Measurements from ENCODE around the gene CD300LB.

CD300LB gene

DNA sequence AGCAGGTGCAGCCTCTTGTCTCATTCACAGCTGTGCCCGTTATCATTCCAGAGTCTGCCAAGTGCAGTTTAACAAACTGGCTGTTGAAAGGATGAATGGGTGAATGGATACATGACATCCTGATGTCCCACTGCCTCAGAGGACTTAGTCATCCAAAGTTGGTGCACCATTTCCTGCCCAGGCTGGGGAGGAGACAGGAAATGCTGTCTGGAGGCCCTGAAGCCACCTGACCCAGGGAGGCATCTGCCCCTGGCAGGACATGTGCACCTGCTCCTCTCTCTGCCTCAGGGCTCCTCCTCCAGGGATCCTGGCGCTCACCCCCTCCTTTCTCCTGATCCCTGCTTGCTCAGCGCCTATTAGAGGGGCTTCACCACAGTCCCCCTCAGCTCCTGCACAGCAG, 16.5 kb upstream of the CD300LB start:
- DNase-seq: no peak

DNA sequence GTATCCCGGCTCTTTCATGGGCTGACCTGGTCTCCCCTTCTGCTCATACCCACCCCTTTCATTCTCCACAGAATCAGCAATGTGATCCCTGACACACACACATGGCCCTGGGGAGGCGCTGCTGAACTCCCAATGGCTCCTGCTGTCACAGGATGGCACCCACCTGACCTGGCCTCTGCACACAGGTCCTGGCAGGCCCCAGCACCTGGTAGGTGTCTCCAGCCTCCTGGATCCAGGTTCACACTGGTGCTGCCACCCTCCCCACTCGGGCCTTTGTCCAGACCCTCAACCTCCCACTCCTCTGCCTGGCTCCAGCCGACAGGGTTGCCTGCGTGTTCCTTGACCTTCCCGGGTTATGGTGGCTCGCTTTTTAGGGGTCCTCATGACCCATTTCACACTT, 16.0 kb upstream of the CD300LB start:
- no peak for DNase-seq

DNA sequence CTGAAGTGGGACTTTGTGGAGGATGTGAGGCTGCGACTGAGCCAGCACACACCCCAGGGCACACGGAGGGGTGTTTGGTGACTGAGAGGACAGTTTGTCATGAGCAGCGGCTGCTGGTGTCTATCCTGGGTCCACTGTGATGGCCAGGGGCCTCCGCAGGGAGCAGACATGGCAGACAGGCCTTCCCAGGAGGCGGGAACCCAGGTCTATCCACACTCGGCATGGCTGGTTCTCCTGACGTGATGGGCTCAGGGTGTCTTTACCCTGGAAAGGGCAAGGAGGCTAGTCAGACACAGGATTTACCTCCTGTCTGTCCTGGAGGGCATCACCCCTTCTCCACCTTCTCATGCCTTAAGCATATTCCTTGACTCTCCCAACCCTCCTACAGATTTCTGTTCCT, 15.3 kb upstream of the CD300LB start:
- DNase-seq: no peak

DNA sequence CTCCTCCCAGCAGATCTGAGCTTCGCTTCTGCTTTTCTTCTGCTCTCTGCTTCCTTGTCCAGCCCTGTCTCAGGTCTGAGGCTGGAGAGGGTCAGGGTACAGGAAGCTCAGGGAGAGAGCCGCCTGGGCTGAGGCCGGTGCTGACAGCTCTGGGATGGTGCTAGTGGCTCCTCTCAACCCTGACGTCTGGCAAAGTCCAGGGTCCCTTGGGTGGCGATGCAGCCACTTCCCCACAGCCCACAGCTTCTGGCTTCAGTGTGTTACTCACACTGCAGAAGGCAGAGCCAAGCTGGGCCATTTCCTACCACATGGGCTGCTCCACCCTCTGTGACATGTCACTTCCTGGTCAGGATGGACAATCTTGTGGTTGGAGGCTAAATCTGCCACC, 14.6 kb upstream of the CD300LB start, which contains the start of gene CD300C:
Gene CD300C, minus strand, starts transcription at position 273 of the 388 bp plus-strand sequence. CDS start 333 bp downstream, outside the sequence.
- DNase-seq: no peak

DNA sequence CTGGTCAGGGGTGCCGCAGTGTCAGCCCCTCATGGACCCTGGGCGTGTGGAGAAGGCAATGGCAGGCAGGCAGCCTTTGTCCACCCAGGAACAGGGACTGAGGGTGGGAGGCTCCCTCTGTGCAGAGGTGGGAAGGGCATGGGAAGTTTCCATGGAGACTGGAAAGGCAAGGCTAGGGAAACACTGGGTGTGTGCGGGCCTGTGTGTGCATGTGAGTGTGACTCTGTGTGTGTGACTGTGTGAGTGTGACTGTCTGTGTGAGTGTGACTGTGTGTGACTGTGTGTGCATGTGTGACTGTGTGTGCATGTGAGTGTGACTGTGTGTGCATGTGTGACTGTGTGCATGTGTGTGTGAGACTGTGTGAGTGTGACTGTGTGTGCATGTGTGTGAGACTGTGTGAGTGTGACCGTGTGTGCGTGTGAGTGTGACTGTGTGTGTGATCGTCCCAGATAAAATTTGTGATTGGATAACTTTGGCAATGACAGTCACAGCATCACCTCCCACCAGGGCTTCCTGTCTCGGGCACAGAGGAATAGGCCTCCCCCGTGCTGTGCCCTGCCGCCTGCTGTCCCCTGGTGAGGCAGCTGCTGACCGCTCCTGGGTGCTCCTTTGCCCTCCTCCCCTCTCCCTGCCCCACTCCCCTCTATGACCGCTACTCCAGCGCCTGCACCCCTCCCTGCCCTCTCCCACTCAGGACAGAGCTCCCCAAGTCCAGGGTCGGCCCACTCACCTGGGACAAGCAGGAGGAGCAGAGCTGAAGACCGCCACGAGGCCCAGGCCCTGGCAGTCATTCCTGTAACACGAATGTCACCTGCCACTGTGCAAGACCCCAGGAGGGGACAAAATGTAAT, 13.9 kb upstream of the CD300LB start:
- no peak for DNase-seq

DNA sequence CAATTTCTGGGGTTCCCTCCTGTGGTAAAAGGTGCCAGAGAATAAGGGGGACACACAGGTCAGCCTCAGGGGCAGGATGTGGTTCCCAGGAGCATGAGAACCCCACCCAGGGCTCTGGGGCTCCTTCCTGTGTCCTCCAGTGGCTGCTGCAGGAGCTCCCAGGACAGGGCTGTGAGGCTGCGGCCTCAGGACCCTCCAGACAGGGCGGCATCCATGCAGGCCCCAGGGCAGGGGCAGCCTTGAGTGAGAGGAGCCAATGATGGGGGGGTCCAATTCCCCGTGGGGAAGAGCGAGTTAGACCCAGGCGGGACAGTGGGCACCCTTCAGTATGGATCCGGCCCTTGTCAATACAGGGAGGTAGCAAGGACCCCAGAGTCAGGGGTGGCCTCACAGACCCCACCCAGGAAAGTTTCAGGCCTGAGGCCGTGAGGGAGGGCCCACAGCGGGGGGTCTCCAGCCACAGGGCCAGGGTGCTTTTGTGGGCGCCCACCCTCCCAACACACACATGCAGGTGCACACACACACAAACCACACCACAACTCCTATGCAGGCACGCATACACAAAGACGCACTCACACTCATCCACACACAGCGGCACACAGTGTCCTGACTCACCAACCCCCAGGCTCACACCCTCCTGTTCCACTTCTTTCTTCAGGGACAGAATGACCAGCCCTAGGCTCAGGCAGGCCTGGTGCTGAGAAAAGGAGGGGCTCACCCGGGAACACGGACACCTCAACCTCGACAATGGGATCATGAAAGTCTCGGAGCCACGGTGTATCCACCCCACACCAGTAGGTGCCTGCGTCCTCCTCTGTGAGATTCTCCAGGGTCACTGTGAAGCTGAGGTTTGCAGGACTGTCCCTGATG, 12.9 kb upstream of the CD300LB start:
- no peak for DNase-seq

DNA sequence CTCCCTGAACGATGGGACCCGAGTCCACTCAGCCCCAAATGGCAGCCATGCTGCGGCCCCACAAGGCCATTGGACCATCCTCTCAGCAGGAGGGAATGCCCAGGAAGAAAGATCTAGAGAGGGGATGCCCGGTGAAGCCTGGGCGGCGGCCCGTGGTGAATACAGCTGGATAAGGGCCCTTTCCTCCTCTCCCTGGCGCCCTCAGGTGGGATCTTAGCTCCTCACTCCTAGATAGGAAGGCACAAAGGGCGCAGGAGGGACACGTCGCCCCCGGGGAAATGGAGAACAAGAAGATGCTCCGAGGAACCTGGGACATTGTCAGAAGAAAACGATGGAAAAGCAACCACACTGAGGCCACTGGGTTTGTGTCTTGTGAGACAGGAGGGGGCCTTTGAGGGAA, 12.1 kb upstream of the CD300LB start:
- DNase-seq: no peak

DNA sequence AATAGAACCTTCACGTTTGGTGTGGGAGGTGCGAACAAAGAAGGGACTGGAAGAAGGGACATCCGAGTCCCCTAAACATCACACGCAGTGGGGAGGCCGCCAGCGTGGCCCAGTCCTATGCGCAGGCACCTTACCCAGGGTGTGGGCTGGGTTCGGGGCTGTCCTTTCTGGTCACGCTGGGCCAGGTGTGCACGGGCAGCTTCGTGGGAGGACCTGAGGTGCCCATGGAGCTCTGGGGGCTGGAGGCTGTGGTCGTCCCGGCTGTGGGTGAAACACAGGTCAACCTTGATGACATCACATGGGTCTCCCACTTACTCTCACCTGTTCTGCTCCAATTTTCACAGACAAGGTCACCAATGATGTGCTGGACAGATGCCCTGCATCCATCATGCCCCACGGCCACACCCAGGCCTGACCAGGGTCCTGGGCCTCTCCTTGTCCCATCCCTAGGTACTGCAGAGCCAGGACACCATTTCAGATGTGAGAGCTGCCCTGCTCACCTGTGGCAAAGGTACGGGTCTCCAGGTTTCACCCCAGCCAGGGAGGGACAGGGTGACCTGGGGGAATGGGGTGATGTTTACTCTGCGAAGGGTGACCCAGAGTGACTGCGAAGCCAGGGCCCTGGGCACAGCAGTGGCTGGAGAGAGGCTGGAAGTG, 11.6 kb upstream of the CD300LB start:
- DNase-seq: no peak

DNA sequence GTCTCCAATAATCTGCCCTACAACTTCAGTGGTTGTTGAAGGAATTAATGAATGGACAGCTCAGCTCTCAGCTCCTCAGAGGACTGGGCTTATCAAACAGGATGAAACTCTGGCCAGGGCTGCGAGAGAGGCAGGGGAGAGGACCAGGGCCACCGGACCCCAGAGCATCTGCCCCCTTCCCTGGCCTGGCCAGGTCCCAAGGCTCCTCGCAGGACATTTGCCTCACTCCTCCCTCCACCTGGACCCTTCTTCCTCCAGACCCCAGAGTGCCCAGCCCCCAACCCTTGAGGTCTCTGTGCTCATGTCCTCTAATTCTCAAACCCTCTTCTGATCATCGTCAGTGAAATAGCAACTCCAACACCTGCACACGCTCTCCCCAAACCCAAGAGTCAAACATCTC, 10.9 kb upstream of the CD300LB start:
- no peak for DNase-seq

DNA sequence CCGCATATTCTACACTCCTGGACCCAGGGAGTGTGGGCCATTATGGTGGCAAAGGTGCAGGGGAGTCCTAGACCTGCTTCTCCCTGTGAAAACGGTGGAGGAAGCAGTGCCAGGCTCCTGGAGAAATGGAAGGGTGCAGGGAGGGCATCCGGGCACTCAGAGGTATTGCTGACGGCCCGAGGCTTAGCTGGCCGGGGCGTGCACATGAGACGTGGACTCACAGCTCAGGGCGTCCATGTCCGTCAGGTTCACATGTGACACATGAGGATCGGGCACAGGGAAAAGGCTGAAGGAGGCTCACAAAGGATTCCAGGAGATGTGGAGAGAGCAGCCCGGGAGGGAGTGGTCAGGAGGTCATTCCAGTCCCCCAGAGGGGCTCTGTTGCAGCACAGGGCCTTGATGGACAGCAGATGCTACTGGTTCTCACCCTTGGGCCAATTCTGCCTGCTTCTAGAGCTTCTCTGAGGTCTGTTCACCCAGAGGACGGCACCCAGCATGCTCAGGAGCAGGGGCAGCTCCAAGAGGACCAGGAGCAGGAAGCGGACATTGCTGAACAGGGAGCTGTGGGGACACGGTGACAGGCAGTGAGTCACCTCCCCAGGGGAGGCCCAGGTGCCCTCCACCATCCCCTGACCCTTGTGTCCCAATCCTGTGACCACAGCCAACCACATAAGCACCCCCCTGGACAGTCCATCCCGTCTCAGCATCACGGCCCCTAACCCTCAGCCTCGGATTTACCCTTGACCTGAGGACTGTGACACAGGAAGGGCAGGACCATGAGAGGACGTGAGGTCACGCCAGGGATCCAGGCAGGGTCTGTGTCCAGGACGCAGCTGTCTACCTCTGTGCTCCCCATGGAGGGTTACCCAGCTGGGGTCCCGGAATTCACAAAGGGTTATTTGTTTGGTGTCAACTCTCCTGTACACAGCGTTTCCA, 10.2 kb upstream of the CD300LB start:
- DNase-seq: no peak

DNA sequence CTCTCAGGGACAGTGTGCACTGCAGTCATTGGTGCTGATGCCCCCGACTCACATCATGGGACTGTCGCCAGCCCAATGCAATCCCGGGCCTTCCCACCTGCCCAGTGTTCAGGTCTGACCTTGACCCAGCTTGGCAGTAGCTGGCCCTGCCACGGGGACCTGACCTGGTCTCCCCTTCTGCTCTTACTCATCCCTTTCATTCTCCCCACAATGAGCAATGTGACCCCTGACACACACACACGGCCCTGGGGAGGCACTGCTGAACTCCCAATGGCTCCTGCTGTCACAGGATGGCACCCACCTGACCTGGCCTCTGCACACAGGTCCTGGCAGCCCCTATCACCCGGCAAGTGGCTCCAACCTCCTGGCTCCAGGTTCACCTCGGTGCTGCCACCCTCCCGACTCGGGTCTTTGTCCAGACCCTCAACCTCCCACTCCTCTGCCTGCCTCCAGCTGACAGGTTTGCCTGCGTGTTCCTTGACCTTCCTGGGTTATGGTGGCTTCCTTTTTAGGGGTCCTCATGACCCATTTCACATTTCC, 8.1 kb upstream of the CD300LB start:
- no peak for DNase-seq

DNA sequence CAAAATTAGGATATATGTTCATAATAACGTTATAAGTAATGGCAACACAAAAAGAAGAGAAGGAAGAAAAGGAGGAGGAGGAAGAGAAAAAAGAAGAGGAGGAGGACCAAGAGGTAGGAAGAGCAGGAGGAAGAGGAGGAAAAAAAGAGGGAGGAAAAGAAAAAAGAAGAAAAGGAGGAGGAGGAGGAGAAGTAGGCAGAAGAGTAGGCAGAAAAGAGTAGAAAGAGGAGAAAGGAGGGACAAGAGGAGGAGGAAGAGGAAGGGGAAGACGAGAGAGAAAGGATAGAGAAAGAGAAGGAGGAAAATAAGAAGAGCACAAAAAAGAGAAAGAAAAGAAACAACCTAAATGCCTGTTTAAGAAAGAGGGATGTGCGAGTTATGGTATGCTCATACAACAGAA, 5.6 kb upstream of the CD300LB start:
- DNase-seq: no peak

DNA sequence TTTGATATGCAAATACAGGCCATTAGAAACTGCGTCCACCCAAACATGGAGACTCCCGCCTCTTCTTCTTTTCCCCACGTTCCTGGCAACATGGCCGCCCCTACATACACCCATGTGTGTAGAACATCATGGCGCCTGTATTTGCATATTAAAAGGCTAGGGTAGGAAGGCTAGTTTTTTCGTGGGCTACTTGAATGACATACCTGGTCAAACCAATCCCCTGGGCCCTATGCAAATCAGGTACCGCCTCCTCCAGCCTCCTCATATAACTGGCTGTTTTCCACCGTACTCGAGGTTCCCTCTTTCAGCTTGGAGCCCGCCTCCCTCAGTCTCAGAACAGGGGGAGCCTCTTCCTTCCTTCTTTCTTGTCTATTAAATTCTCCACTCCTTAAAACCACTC, 840 bp upstream of the CD300LB start:
- DNase-seq: no peak

DNA sequence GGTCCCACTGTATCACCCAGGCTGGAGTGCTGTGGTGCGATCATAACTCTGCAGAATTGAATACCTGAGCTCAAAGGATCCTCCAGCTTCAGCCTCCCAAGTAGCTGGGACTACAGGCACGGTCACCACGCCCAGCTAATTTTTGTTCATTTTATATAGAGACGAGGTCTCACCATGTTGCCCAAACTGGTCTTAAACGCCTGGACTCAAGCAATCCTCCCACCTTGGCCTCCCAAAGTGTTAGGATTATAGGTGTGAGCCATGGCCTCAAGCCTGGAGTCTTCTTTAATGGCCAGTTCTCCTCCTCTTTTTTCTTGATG, 484 bp downstream of the CD300LB start:
- no peak for DNase-seq

DNA sequence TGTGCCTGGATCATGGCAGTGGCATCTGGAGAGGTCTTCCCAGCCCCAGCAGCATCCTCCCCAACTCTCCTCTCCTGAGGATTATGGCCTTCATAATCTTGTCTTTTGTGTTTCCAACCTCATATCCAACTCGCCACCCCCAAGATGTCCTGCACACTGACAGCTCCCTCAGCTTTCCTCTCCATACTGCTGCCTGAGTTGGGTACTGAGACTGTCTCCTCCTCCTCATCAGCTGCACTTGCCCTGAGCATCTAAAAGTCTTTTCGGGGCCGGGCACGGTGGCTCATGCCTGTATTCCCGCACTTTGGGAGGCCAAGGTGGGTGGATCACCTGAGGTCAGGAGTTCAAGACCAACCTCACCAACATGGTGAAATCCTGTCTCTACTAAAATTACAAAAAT, 2.0 kb downstream of the CD300LB start:
- no peak for DNase-seq

DNA sequence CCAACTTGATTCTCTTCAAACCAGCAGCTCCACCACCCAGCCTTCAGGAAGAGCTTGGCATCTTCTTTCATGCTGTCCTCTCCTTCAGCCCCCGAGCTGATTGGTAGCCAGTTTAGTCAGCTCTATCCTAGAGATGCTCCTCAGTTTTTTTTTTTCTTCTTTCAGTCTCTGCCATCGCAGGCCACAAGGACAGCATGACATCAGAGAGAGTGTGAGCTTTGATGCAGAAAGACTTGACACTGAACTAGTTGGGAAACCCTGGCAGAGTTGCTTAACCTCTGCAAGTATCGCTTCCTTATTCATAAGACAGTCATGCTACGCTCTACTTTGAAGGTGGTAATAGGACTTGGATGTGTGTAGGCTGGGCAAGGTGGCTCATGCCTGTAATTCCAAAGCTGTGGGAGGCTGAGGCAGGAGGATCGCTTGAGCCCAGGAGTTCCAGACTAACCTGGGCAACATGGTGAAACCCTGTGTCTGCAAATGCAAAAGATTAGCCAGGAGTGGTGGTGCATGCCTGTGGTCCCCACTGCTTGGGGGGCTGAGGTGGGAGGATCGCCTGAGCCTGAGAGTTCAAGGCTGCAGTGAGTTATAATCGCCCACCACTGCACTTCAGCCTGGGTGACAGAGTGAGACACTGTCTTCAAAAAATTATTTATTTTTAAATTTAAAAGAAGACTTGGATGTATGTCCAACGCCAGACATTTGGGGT, 2.6 kb downstream of the CD300LB start:
- no peak for DNase-seq

DNA sequence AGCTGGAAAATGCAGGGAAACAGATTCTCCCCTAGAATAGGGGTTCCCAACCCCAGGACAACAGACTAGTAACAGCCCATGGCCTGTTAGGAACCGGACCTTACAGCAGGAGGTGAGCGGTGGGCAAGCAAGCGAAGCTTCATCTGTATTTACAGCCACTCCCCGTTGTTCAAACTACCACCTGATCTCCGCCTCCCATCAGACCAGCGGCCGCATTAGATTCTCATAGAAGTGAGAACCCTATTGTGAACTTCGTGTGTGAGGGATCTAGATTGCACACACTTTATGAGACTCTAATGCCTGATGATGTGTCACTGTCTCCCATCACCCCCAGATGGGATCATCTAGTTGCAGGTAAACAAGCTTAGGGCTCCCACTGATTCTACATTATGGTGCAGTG, 3.5 kb downstream of the CD300LB start:
- no peak for DNase-seq

DNA sequence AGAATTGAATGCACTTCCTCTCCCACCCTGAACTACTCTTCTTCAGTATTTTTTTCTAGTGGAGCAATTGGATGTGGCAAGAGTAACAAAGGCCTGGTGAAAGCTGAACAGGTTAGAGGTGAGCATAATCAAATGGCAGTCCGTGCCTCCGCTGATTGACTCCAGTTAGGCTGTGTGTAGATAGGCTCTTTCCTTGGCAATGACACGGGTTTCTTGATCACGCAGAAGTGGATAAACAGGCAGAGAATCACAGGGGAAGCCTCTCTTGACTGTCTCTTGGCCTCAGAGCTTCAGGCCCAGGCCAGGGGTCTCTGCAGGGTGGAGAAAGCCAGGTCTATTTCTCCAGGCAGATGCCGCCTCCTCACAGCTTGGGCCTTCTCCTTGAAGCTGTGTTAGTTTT, 4.2 kb downstream of the CD300LB start:
- no peak for DNase-seq

DNA sequence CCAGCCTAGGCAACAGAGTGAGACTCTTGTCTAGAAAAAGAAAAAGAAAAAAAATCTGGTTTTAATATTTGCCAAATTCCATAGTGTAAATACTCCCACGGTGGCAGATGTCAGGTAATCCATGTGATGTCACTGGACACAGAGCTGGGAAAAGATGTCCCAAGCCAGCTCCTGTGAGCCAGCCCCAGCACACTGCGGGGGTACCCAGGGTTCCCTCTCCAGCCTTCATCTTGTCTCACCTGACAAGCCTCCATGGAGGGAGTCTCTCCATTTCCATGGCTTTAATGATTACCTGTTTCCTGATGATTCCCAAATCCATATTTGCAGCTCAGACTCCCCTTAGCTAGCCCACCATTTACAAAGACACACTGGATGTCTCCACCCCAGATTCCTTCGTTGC, 4.6 kb downstream of the CD300LB start:
- no peak for DNase-seq

DNA sequence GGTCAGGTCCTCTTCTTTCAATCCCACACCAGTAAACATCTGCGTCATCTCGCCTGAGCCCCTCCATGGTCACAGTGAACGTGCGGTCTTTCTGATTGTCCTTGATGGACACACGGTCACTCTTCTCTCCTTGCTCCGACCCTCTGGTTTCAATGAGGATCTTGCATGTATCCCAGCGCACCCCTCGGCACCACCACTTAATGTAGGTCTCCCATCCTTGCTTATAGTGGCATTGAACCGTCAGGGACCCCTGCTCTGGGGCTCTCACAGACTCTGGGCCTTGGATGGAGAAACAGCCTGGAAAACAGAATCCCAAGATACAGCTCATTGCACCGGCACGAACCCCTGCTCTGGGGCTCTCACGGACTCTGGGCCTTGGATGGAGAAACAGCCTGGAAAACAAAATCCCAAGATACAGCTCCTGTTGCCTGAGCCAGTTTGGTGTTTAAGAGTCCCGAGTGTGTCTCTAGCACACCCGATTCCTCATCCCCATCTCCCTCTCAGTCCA, 5.4 kb downstream of the CD300LB start:
- no peak for DNase-seq

DNA sequence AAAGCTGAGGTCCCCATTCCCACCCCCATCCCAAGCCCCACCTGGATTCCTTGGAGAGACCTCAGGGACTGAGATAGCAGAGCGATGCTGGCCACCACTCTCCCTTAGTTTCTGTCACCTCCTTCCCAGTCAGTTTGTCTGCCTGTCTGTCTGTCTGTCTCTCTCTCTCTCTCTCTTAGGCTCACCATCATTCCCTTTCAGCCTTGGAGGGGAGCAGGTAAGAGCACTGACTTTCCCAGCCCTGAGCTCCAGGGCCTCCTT, 5.9 kb downstream of the CD300LB start:
- no peak for DNase-seq
